ENCODE results near the gene NGDN.

The NGDN gene

DNA sequence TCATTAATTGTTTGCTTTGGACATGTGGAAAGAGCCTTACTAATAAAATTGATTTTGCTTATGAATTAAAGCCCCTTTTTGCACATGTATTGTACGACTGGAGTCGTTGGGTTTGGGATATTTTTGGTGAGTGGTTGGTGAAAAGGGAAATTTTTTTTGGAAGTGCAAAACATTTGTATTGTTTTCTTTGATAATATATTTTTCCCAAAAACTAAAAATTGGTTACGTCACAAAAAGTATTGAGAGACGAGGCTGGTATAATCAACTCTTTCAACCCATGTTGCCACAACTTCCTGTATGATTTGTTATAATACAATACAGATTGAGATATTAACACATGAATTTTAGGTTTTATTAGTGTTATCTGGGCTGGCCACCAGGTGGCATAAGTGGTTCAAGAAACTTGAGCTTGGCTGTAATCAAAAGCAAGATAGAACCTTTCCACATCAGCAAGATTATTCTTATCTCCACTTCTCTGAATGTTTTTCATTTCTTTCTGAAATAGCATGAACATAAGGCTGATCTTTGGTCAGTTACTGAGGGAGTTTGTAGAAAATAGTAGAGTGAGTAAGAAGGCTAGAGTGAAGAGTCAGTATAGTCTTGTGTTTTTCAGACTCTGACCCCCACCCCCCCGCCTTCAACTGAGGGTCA is 8.7 kb downstream of the NGDN start:
- peak; percentile 87 for DNase-seq

DNA sequence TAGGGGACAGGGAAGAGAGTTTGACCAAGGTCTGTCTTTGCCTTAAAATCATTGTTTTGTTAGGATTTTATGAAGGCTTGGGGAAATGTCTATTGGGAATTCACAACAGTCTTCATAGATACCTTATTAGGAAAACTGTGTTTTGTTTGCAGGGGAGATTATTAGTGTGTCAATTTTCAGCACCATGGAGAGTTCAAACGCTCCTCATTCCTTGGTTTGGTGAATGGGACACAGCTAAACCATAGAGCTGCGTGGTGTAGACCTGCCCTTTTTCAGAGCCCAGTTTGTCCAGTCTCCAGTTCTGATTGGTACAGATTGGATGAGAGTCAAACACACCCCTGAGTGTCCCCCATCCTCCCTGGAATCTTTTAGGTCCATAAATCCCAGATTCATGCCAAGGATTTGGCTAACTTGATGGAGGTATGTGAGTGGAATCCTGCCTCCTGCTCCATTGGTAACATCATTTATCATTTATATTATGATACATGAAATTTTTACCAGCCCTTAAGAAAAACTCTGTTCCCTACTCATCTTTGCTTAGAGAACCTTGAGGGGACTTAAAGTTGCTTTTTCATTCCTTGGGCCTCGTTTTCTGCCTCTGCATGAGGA is 12.0 kb downstream of the NGDN start:
- DNase-seq: peak; percentile 72

DNA sequence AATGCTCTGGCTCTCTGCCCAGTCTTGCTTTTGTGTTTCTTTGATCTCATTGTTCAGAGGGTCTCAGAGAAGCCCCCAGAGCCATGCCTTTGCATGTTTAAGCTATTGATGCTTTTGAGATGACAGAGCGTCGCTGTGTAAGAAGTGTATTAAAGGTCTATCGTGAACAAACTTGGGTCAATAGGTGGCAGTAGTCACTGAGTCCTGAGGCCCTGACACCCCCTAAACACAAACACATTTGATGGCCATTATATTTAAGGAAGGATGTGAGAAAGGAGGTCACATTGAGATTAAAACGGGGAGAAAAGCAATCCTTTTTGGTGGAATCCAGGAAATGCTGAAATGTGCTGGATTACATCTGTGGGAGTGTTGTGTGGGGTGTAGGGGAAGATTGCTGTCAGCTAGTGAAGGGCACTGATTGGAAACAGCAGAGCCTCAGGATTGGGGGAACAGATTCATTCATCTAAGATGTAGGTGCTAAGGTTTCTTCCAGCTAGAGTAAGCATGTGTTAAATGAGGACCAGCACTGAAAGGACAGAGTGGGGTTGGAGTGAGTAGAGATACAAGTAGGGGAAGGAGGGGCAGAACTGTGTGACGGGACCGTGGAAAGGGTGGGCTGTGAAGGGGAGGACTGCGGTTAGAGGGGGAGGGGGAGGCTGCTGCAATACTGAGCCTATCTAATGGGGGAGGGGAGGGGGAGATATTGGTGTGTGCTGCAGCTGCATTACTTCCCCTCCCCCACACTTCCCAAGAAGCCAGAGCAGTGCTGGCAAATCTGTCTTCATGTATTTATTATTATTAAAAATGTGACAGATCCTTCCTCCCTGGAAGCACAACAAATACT is 12.7 kb downstream of the NGDN start:
- peak; percentile 20 for DNase-seq

DNA sequence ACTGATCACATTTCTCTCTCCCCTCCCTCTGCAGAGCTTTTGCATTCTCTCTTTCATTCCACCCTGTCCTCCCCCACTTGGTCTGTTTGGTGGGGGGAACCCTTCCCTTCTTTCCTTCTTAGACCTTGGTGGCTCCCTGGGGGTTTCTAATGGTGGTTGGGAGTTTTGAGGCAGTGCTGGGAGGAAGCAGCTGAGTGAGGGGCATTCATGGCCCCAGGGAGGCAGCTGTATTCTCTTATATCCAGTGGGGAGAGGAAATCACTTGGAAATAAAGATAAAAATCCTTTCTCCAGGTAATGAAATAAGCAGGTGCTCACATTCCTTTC is 13.3 kb downstream of the NGDN start:
- DNase-seq: no peak

DNA sequence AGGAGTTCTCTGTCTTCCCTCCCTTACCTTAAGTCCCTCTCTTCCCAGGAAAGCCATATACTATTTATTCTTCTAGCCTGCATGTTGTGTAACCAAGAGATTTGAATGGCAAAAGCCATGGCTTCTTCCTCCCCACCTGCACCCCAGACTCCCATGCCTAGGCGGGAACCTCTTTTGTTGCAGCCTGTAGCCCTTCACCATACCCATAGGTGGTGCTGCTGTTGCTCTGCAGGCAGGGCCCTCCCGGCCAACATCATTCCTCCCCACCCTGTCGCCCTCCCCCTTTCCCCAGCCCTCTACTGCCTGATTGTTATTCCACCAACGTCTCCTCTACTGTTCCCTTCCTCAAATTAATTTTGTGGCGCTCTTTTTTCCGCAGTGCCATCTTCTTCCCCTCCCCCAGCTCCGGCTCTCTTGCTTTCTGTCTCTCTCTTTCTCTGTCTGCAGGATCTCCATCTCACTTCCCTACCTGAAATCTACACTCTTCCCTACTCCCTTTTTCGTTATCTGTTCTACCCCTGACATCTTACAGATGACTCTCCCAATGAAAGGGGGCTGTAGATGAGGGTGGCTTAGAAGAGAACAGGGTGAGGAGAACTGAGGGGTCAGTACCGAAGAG is 13.8 kb downstream of the NGDN start:
- peak; percentile 56 for DNase-seq

DNA sequence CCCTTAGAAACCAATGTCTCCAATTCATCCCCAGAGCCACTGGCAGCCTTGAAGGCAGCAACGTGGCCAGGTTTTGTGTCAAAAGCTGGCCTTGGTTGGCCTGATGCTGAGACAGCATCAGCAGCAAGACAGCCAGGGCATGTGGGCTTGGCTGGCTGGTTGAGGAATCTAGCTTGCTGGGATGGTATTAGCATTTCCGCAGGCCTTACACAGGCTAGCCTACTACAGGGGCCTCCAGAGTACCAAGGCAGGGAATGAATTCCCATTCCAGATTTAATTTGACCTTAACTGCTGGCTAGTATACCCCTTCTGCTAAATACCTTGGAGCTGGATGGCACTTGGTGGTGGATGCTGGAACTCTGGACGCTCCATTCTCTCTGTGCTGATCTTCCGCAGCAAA is 15.8 kb downstream of the NGDN start:
- DNase-seq: no peak

DNA sequence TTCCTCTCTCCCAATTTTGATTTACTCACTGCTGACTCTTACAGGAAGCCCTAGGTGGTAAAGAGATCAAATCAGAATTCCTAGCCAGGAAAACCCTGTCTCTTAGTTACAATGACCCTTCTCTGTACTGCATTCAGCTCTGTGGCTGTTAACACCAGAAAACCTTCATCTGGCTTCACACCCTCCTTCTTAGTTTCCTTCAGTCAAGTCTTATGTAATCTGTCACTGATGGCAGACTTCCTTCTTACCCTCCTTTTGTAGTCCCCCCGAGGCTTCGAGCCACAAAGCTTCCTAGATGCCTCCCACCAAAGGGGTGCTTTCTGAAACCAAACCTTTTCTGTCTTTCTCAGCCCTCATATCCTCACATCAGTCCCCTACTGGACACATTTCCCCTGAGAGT is 16.5 kb downstream of the NGDN start:
- DNase-seq: no peak

DNA sequence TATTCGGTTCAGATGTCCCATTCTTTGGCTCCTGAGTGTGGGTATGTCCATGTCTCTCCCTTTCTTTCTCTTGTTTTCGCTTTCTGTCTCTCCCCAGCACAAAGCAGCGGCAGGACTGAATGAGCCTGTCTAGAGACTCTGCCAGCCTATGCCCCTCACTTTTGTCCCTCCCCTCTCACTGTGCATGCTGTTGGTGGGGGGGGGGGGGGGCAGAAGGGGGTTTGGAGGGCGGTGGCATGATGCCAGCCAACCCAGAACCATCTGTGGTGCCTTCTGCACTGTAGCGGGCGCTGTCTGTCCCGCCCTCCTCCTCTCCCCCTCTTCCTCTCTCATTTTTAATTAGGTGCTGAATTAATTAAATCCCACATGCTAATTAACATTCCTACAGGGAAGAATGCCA is 17.7 kb downstream of the NGDN start:
- no peak for DNase-seq

DNA sequence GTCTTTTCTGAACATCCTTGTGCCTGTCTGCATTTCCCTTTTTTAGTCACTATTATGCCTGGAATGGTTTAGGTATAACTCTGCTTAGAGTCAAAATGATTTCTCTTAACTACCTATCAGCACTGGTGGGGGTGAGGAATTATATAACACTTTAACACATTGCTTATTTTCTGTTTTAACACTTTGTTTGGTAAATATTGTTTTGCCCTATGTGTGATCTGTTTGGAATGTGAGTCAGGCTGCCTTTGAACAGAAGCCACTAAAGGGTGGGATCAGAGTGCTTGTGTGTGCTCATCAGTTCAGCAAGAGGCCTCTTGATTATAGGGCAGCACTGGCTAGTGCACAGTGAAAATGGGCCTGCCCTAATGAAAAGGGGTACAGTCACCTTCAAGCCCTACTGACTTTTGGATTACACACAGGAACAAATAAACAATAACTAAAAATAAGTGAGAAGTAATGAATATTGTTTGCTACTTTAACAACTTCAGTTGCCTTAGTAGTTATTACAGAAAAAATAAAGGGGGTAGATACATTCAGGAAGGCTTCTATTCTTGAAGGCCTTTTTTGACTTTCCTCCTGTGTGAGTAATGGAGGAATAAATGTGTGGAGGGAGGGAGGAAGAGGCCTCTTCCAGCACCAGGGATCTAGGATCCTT is 23.2 kb downstream of the NGDN start:
- DNase-seq: no peak

DNA sequence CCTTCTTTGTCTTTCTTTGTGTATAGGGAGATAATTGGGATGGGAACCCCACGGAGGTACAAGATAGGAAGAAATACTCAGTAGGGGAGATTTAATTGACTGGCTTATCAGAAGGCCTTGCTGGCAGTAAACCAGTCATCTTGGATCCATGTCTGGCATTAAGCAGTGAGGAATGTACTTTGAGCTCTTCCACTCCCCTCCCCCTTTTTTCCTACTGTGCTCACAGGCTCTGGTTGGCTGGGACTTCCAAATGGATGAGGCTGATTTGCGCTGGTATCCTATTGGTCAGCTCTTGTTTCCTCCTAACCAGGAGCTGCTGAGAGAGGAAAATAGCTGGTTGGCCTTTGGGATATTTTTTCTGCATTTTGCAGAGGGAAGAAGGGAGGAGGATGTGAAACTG is 24.7 kb downstream of the NGDN start:
- no peak for DNase-seq

DNA sequence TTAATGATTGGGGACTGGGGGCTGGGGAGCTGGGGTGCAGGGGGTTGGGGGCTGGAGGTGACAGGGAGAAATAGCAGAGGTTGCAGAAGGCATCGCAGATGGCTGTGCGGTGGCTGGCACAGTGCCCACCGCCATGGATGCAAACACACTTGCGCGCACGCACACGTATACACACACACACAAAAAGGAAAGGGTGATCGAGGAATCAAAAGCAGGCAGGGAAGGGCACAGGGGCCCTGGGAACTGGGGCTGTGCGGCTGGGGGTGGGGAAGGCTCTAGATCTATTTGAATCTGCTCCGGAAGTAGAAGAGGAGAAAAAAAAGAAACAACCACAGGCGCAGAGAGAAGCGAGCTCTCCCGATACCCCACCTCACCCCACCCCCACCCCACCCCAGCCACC is 42.7 kb downstream of the NGDN start:
- peak; percentile 15 for DNase-seq

DNA sequence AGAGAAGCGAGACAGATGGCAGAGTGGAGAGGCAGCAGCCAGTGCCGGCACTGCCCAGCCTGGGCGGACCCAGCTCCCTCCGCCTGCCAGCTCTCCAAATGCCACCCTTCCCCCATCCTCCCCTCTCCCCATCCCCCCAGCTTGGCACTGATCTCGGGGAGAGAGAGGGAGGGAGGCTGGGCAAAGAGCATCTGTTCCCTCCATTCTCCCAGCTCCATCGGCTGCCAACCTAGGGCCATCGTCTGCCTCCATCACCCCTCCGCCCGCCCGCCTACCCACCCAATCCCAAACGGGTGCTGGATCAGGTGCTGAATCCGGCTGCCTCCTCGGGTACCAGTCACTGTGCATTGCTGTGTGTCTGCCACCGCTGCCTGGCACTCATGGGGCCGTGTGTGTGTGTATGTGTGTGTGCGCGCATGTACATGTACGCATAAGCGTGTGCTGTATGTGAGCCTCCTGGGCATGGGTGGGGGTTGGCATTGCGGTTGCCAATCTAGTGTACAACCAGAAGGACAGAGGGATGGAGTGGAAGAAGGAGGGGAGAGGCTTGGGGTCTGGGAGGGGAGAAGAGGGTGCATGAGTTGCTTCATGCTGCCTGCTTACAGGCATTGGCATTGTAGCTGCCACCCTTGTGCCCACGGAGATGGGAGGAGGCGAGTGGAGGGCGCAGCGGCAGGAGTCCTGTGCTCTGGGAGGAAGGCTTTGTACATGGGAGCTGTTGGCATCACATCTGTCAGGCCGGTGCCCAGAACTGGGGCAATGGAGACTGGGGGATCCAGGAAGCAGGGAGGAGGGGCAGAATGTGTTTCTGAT is 43.7 kb downstream of the NGDN start:
- DNase-seq: no peak

DNA sequence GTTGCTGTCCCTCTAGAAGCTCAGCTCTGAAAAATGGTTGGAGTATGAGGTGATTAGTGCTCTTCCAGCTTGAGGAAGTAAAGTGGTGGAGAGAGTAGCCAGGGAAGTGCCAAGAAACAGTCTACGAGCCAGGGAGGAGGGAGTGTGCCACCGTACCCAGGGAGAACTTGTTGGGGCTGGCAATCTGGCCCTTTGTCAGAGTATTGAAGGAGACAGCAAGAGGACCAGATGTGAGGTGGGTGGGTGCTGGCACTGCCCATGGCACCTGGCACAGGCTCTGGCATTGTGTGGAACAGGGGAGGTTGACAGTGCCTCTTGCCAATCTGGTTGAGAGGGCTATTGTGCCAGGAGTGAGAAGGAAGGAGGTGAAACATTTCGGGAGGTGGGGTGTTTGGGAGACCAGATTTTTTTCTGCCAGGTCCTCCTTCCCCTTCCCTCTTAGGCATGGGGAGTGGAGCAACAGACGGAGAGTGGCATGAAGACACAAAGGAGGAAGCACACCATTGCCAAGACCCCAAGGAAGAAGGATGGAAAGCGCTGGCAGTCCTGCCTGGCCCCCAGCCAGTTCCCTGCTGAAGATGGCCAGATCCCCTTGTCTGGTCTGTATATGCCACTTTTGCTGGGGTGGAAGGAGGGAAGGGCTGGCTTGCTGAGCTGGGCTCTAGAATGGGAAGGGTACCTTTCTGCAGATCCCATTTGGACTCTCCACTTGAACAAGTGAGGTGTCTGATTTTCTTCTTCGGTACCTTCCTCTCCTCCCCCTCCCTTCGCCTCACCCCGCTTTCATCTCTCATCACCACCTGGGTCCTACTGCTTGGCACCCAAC is 44.5 kb downstream of the NGDN start:
- DNase-seq: no peak

DNA sequence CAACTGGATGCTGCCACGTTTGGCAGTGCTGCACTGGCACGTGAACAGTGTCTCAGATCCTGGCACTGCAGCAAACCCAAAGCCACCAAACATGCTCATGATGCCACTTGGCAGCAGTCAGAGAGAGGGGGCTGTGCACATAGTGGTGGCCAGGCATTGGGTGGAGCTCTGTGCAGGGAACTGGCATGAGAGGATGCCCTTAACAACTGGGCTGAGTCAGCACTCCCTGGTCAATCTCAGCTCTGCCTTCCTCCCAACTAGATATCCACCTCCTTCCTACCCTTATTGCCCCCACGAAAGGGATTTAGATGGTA is 45.1 kb downstream of the NGDN start:
- no peak for DNase-seq

DNA sequence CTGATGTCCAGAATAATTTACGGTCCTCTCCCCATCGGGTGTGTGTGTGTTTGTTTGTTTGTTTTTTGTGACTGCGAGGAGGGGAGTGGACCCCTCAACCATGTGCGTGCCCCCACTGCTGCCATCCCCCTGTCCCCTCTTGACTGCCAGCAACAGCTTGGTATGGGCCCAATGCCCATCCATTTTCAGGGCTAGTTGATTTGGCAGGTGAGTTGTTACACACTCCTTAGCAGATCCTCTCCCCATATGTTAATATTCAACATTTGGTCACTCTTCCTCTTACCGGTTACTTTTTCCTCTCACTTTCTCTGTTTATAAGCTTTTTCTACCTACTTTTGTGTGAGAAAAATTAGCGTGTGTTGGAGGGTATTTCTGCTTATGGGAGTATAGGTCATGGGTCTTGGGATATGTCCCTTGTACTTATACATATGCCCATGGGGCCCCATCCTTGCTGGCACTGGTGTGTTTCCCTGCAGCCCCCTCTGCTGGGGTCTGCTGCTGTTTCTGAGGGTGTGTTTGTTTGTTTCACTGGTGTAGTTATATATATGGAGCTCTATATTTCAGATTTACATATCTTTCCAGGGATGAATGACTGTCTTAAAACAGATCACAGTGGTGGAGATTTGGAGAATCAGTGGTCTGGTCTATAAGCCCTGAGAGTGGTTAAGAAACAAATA is 48.3 kb downstream of the NGDN start:
- no peak for DNase-seq

DNA sequence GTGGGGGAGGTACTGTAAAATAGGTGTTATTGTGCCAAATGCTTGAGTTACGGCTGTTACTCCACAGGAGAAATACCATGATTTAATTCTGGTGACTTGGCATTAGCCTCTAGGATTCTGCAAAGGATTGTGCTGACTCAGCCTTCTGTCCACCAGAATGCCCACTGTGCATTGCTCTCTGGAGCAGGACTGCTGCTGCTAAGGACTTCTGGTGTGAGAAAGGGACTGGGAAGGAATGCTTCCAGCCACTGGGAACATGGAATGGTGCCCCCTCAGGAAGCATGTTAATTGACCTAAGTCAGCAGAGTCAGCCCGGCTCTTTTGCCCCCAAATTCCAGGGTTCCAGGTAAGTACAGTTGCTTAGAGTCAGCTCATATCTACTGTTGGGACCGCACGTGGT is 49.2 kb downstream of the NGDN start:
- DNase-seq: no peak

DNA sequence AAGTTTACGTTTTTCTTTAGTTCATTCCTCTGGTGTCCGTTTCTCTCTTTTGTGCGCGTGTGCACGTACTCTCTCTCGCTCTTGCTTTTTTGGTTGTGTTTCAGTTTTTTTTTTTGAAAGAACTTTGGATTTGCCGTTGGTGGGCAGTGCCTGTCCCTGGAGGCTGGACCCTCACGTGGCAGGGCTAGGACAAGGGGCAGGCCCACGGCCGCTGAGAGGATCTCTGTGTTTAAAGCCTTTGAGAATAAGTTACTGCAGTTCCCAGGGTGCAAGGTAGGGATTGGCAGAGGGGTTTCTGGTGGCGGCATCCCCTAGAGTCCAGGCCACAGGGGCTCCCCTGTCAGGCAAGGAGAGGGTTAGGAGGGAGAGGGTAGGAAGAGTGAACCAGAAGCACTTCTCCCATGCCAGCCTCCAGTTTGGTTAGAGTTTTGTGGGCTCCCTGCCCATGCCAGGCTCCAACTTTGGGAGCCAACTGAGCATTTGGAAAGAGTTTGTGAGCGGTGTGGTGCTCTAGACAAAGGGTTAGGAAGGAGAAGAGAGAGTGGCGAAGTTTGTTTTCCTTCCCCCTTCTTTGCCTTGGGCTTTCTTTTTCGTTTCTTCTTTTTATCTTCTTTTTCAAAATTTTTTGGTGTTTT is 51.5 kb downstream of the NGDN start:
- no peak for DNase-seq

DNA sequence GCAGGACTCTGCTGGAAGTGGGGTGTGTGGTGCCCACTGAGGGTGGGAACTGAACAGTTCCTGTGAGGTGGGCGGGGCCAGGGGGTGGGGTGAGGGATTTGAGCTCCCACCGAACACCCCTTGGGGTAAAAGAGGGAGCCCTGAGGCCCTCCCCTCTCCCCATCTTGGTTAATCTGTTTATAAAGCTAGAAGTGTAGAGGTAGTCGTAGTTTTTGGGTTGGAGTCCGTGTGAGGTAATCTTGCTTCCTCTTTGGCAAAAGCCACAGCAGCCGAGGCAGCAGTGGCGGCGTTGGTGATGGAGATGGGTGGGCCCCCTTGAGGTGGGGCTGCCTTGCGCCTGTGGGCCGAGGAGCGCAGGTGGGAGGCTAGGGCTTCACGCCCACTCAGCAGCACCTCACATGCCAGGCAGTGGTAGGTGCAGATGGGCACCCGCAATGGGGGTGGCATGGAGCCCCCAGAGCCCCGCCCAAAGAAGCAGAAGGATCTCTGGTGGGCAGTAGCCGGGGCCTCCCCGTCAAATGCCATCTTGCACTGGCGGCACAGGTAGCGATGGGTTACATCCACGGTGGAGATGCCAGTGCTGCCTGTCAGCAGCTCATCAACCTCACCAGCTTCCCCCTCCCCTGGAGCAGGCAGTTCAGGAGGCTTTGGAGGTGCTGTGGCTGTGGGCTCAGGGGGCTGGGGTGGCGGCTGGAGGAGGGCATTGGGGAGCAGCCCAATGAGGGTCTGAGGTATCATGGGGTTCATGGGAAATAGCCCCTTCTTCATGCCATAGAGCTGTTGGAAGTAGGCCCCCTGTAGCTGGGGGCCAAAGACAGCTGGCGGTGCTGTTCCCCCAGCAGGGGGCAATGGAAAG is 52.5 kb downstream of the NGDN start:
- DNase-seq: peak; percentile 12

DNA sequence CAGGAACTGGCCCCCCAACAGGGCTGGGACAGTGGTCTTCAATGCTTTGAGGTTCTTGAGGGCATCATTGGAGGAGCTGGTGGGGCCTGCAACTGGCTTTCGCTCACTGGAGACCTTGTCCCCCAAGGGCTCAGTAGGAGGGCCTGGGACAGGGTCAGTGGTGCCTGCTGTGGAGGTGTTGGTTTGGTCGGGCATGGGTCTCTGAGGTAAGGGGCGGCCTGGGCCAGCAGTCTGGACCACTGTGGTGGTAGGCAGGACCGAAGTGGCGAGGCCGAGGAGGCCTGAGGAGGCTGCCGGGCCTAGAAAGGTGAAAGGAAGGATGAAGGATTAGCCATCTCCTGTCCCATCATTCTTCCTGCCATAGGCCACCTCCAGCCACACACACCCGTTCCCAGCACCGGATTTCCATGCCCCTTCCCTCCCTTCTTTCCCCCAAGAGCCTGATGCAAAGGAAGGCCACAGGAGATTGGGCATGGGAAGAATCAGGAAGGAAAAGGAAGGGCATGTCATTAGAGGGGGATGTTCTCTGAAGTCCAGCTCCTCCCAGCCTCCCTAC is 53.2 kb downstream of the NGDN start:
- no peak for DNase-seq
